HepG2 (cell line): Measurements from ENCODE around the gene NYAP1. TPM values are rescaled to one million over a fixed set of nuclear protein-coding genes. Genes with fewer than 3 reads are reported as not detected.

Experiments
- DMAP1 ChIP-seq: IDR thresholded peaks from 2 replicates; pipeline ENCODE4 v1.6.1; 2016
- ELF4 ChIP-seq: sonication (generic); formaldehyde crosslinking; IDR thresholded peaks from 2 replicates; pipeline ENCODE4 v1.5.0; 2020; ENCODE audit warnings: missing genetic modification reagents, mild to moderate bottlenecking, moderate library complexity, borderline replicate concordance
- GABPA ChIP-seq, 2 experiments: IDR thresholded peaks; 2 replicates each; pipeline ENCODE4 v1.6.1; 2011 to 2016; ENCODE audit warnings: low read depth in 2 of 2, low read length in 1 of 2, missing biosample characterization in 1 of 2, missing genetic modification characterization in 1 of 2
- HNF1B ChIP-seq: sonication (generic); formaldehyde crosslinking; IDR thresholded peaks from 2 replicates; pipeline ENCODE4 v1.5.1; 2020; ENCODE audit warnings: mild to moderate bottlenecking, moderate library complexity, missing genetic modification reagents
- ISX ChIP-seq: sonication (generic); formaldehyde crosslinking; conservative IDR thresholded peaks from 2 replicates; pipeline ENCODE4 v1.5.0; 2020; ENCODE audit warnings: missing genetic modification reagents
- KDM5B ChIP-seq: sonication (generic); formaldehyde crosslinking; IDR thresholded peaks from 2 replicates; pipeline ENCODE4 v1.4.0; 2020; ENCODE audit warnings: missing genetic modification reagents, mild to moderate bottlenecking, borderline replicate concordance
- NFAT5 ChIP-seq: sonication (generic); formaldehyde crosslinking; IDR thresholded peaks from 2 replicates; pipeline ENCODE4 v1.4.0; 2020; ENCODE audit warnings: missing genetic modification reagents
- PAXIP1 ChIP-seq: sonication (generic); formaldehyde crosslinking; conservative IDR thresholded peaks from 2 replicates; pipeline ENCODE4 v1.4.0; 2020; ENCODE audit warnings: mild to moderate bottlenecking, missing genetic modification reagents, moderate library complexity
- PRMT3 ChIP-seq: sonication (generic); formaldehyde crosslinking; IDR thresholded peaks from 2 replicates; pipeline ENCODE4 v1.8.1; 2022; ENCODE audit warnings: low read depth, mild to moderate bottlenecking, moderate library complexity, missing genetic modification reagents, borderline replicate concordance
- RBM22 ChIP-seq: fragments of 200-400 bp; formaldehyde crosslinking; optimal IDR thresholded peaks from 2 replicates; pipeline ENCODE3; 2017; ENCODE audit warnings: mild to moderate bottlenecking, low read length, moderate library complexity
- TBL1XR1 ChIP-seq: fragments of 150-350 bp; IDR thresholded peaks from 2 replicates; pipeline ENCODE4 v1.6.1; 2014; ENCODE audit warnings: borderline replicate concordance, low read length; ENCODE audit not compliant: partially characterized antibody
- THYN1 ChIP-seq: sonication (generic); formaldehyde crosslinking; IDR thresholded peaks from 2 replicates; pipeline ENCODE4 v1.8.1; 2023; ENCODE audit warnings: low read depth, mild to moderate bottlenecking, moderate library complexity, missing genetic modification reagents, borderline replicate concordance
- TSC22D2 ChIP-seq: sonication (generic); formaldehyde crosslinking; IDR thresholded peaks from 2 replicates; pipeline ENCODE4 v1.5.1; 2020; ENCODE audit warnings: missing genetic modification reagents, mild to moderate bottlenecking, borderline replicate concordance
- ZNF274 ChIP-seq: sonication (generic); formaldehyde crosslinking; IDR thresholded peaks from 2 replicates; pipeline ENCODE4 v1.5.1; 2020; ENCODE audit warnings: mild to moderate bottlenecking, missing genetic modification reagents
- ZNF747 ChIP-seq: sonication (generic); formaldehyde crosslinking; IDR thresholded peaks from 2 replicates; pipeline ENCODE4 v1.8.1; 2023; ENCODE audit warnings: missing genetic modification reagents, mild to moderate bottlenecking, borderline replicate concordance
- ZNF776 ChIP-seq: sonication (generic); formaldehyde crosslinking; IDR thresholded peaks from 2 replicates; pipeline ENCODE4 v1.4.0; 2020; ENCODE audit warnings: mild to moderate bottlenecking, missing genetic modification reagents
- polyA plus RNA-seq, 8 experiments: library from polyadenylated mRNA; depleted of rRNA in 3 of 8; stranded (reverse) in 7 of 8; unstranded in 1 of 8; fragments of >200 nt; fragmentation: Illumina TruSeq in 4 of 8; extraction: Trizol in 4 of 8; gene quantifications; 2 replicates each; pipeline versions ENCODE4 v1.2.1 to v1.2.3, GENCODE V29; 2011 to 2016; ENCODE audit warnings: low read depth in 4 of 8, missing spikeins in 1 of 8, mixed read lengths in 1 of 8; ENCODE audit not compliant: insufficient read depth in 1 of 8
- total RNA-seq, 5 experiments: library from RNA; depleted of rRNA; stranded (reverse); fragments of >200 nt; fragmentation: Illumina TruSeq; extraction: Trizol; gene quantifications; 2 replicates each; pipeline ENCODE4 v1.2.3, GENCODE V29; 2016; ENCODE audit warnings: low read depth in 1 of 5

NYAP1 gene
- total and polyA plus RNA-seq, 2 of the 13 experiments (the other 11 are each of a cell fraction or from before 2014, with no cell fraction given), result 0.15 to 0.46 TPM

- TF ChIP-seq NFAT5 (no peak), ISX (CRISPR knock-in tag) (no peak), ELF4 (CRISPR knock-in tag) (peak; percentile 73), PRMT3 (0 out of 2 replicates have a peak, but pooled peaks have one; percentile 54), ZNF747 (CRISPR knock-in tag) (peak; percentile 61; the same call in 1 of the 2 replicates), ZNF776 (CRISPR knock-in tag) (no peak), KDM5B (CRISPR knock-in tag) (no peak; the same call in 1 of the 2 replicates), ZNF274 (no peak), DMAP1 (CRISPR knock-in tag) (peak; percentile 89), TSC22D2 (CRISPR knock-in tag) (no peak), GABPA (IDR thresholded peaks at IDR 0.05; ENCODE audit: low read depth, low read length) (no peak), GABPA (CRISPR knock-in tag; IDR thresholded peaks at IDR 0.05; ENCODE audit: low read depth) (peak; percentile 59), HNF1B (CRISPR knock-in tag) (peak; percentile 88), RBM22 (peak; percentile 37), THYN1 (CRISPR knock-in tag) (0 out of 2 replicates have a peak, but pooled peaks have one; percentile 76), TBL1XR1 (no peak), PAXIP1 (CRISPR knock-in tag) (peak; percentile 95)
Observed at GRCh38 chr7:100444311-100445278, 39.1 kb upstream of the NYAP1 start (continued).
